H1 (cell line): ENCODE measurements around the gene PKD1L1. TPM values are rescaled to one million over a fixed set of nuclear protein-coding genes. Genes with fewer than 3 reads are reported as not detected.

ENCODE experiments used
- CHD2 ChIP-seq: IDR thresholded peaks from 2 replicates; pipeline ENCODE4 v1.6.1; 2012; ENCODE audit warnings: low read length, improper control_type of control experiment
- CTBP2 ChIP-seq: IDR thresholded peaks from 2 replicates; pipeline ENCODE4 v1.7.0; 2011; ENCODE audit warnings: borderline replicate concordance, mild to moderate bottlenecking, moderate library complexity, mixed read lengths, low read length; ENCODE audit not compliant: insufficient read depth, insufficient read length
- JUND ChIP-seq: IDR thresholded peaks from 2 replicates; pipeline ENCODE4 v1.6.1; 2011; ENCODE audit warnings: mild to moderate bottlenecking, improper control_type of control experiment, low read length
- MAFK ChIP-seq: IDR thresholded peaks from 2 replicates; pipeline ENCODE4 v1.6.1; 2012; ENCODE audit warnings: low read depth, mild to moderate bottlenecking, improper control_type of control experiment, low read length
- RBBP5 ChIP-seq: IDR thresholded peaks from 2 replicates; pipeline ENCODE4 v1.7.1; 2012; ENCODE audit warnings: low read depth, mild to moderate bottlenecking, inconsistent platforms, low read length, moderate library complexity, borderline replicate concordance
- SUZ12 ChIP-seq: fragments of 200-600 bp; sonication (generic); IDR thresholded peaks from 2 replicates; pipeline ENCODE4 v1.6.1; 2012; ENCODE audit warnings: mild to moderate bottlenecking, inconsistent platforms, low read length, moderate library complexity, mixed read lengths
- polyA plus RNA-seq, 7 experiments: library from polyadenylated mRNA; depleted of rRNA in 3 of 7; stranded (reverse) in 5 of 7; unstranded in 2 of 7; fragments of >200 nt in 5 of 7; fragments of 200-250 nt in 2 of 7; gene quantifications; 1 replicate in 5 of 7; 2 replicates in 1 of 7; 4 replicates in 1 of 7; pipeline versions ENCODE4 v1.2.1 to v1.2.3, GENCODE V29; 2011 to 2013; ENCODE audit warnings: missing spikeins in 2 of 7, mixed read lengths in 2 of 7
- total RNA-seq: library from RNA; stranded (reverse); fragmentation: NEBNext Ultra II Directional; extraction: Animal tissue kit (Norgen Biotek cat#: 25700); gene quantifications from 2 replicates; pipeline ENCODE4 v1.2.1, GENCODE V29; 2021

Gene PKD1L1
- total and polyA plus RNA-seq, 2 of the 8 experiments (the other 6 are each of a cell fraction or from before 2014, with no cell fraction given), result 0.22 to 0.35 TPM

GRCh38 chr7:47937065-47937687 lies 11.1 kb downstream of the PKD1L1 start (continued):
- TF ChIP-seq RBBP5, result no peak
- no peak for TF ChIP-seq JUND
- TF ChIP-seq CTBP2, result no peak
- no peak for TF ChIP-seq MAFK
- TF ChIP-seq CHD2, result no peak
- no peak for TF ChIP-seq SUZ12
